ENCODE measurements around the gene IL10RA. TPM values are rescaled to one million over a fixed set of nuclear protein-coding genes. Genes with fewer than 3 reads are reported as not detected.

IL10RA gene
- total RNA-seq, 1 donor from 2014 or later: not detected

- Mint-ChIP-seq H3K9me3 (ENCODE audit: unreplicated experiment) (peaks cover 11% of the 10 kb centered on the region), H3K27ac (ENCODE audit: unreplicated experiment) (no peak overlapping the region), H3K36me3 (ENCODE audit: unreplicated experiment) (no peaks in the 10 kb centered on the region), H3K4me3 (ENCODE audit: unreplicated experiment) (no peak overlapping the region), H3K4me1 (ENCODE audit: unreplicated experiment) (no peaks in the 10 kb centered on the region), H3K27me3 (ENCODE audit: unreplicated experiment) (peaks cover 20% of the 10 kb centered on the region)
- no peak for DNase-seq (ENCODE audit: extremely low spot score, unreplicated experiment)
- no peak for TF ChIP-seq CTCF (IDR thresholded peaks at IDR 0.05)
These were observed 35.0 kb downstream of the IL10RA start for GRCh38 chr11:118021146-118021545.

DNA sequence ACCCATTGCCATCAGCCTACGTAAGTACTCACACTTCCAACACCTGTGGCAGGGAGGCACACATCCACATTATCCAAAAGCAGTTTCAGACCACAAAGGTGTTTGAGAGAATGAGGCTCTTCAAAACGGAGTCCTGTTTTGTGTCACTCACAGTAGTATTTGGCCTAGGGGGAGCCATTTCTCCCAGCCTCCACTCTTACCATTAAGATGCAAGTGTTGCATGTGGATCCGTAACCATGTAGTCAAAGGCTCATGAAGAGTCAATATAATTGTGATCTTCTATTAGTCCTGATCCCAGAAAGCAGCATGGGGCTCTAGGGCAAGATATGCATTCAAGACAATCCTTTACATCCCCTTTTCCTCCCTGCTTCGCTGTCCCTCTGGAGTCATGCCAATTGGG, 41.5 kb downstream of the IL10RA start:
- DNase-seq (ENCODE audit: extremely low spot score, unreplicated experiment): no peak
- Mint-ChIP-seq H3K27ac (ENCODE audit: unreplicated experiment) (no peak overlapping the region), H3K4me1 (ENCODE audit: unreplicated experiment) (no peaks in the 10 kb centered on the region), H3K27me3 (ENCODE audit: unreplicated experiment) (peaks cover 9% of the 10 kb centered on the region), H3K9me3 (ENCODE audit: unreplicated experiment) (peaks cover 4% of the 10 kb centered on the region), H3K36me3 (ENCODE audit: unreplicated experiment) (no peaks in the 10 kb centered on the region), H3K4me3 (ENCODE audit: unreplicated experiment) (no peak overlapping the region)
- TF ChIP-seq CTCF (IDR thresholded peaks at IDR 0.05): no peak

DNA sequence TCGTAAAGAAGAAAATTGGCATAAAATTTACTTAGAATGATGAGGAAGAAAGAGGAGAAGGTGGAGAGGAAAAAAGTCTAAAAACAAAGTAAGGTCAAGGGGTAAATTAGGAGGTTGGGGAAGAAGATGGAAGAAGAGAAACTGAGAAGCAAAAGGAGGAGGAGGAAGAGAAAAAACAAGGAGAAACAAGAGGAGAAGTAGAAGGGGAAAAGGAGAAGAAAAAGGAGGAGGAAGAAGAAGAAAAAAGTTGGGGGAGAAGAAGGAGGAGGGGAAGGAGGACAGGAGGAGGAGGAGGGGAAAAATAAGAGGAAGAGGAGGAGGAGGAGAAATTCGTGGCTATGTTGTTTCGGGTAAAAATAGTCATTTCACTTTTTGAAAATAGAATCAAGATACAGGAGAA, 42.4 kb downstream of the IL10RA start:
- Mint-ChIP-seq H3K9me3 (ENCODE audit: unreplicated experiment) (peaks cover 4% of the 10 kb centered on the region), H3K27ac (ENCODE audit: unreplicated experiment) (no peak overlapping the region), H3K27me3 (ENCODE audit: unreplicated experiment) (peaks cover 6% of the 10 kb centered on the region), H3K4me3 (ENCODE audit: unreplicated experiment) (no peak overlapping the region), H3K4me1 (ENCODE audit: unreplicated experiment) (no peaks in the 10 kb centered on the region), H3K36me3 (ENCODE audit: unreplicated experiment) (no peaks in the 10 kb centered on the region)
- TF ChIP-seq CTCF (IDR thresholded peaks at IDR 0.05): no peak
- no peak for DNase-seq (ENCODE audit: extremely low spot score, unreplicated experiment)

DNA sequence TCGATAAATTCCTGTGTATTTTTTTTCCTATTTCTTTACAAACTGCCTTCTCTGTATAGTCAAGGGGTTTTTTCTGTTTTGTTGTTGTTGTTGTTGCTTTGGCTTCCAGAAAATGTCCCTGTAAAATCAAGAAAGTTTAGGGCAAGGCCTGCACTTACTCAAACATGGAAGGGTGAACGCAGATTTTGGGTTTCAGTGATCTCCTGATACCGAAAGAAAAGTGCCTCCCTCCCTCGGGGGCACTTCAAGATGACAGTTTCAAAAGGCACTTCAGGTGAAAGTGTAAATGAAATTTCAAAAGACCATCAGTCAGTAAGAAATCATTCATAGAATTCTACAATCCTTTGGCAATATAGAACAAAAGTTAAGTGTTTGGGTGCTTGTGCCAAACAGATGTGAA, 47.2 kb downstream of the IL10RA start:
- no peaks in the 10 kb centered on the region for H3K36me3 Mint-ChIP-seq (ENCODE audit: unreplicated experiment)
- TF ChIP-seq CTCF (IDR thresholded peaks at IDR 0.05): no peak

GRCh38 chr11:118042141-118042540, 55.9 kb downstream of the IL10RA start:
- TF ChIP-seq CTCF (IDR thresholded peaks at IDR 0.05): no peak
- H3K27me3 Mint-ChIP-seq (ENCODE audit: unreplicated experiment): peaks cover 31% of the 10 kb centered on the region
- no peaks in the 10 kb centered on the region for H3K9me3 Mint-ChIP-seq (ENCODE audit: unreplicated experiment)
- H3K4me1 Mint-ChIP-seq (ENCODE audit: unreplicated experiment): no peaks in the 10 kb centered on the region
- no peaks in the 10 kb centered on the region for H3K36me3 Mint-ChIP-seq (ENCODE audit: unreplicated experiment)
- H3K4me3 Mint-ChIP-seq (ENCODE audit: unreplicated experiment): no peak overlapping the region
- no peak overlapping the region for H3K27ac Mint-ChIP-seq (ENCODE audit: unreplicated experiment)
- no peak for DNase-seq (ENCODE audit: extremely low spot score, unreplicated experiment)

More for the DNA sequence above, 47.2 kb downstream of the IL10RA start:
- Mint-ChIP-seq H3K9me3 (ENCODE audit: unreplicated experiment) (no peaks in the 10 kb centered on the region), H3K4me3 (ENCODE audit: unreplicated experiment) (no peak overlapping the region), H3K27me3 (ENCODE audit: unreplicated experiment) (peaks cover 8% of the 10 kb centered on the region), H3K4me1 (ENCODE audit: unreplicated experiment) (no peaks in the 10 kb centered on the region), H3K27ac (ENCODE audit: unreplicated experiment) (no peak overlapping the region)
- DNase-seq (ENCODE audit: extremely low spot score, unreplicated experiment): no peak
